B cell (primary cell): Measurements from ENCODE around the gene BLOC1S3. TPM values are rescaled to one million over a fixed set of nuclear protein-coding genes. Genes with fewer than 3 reads are reported as not detected.

Experiments used
- ATAC-seq: fragments of 200-7000 bp; cut with Tn5 transposase; one replicate; pipeline ENCODE4 v1.10.0; 2021; ENCODE audit warnings: low read depth, mild to moderate bottlenecking, moderate number of reproducible peaks, moderate library complexity
- CTCF ChIA-PET: fragments of 350-600 bp; sonication (Branson Sonifier 250); formaldehyde crosslinking; loops from one replicate; lab custom pipeline; 2021; ENCODE audit warnings: antibody characterized with exemption, inconsistent platforms; lab: Charles Lee
- POLR2A ChIA-PET: fragments of 350-600 bp; sonication (Branson Sonifier 250); formaldehyde crosslinking; loops from one replicate; lab custom pipeline; 2021; ENCODE audit warnings: antibody characterized with exemption; lab: Charles Lee
- DNase-seq: peaks from one replicate; pipeline ENCODE4 v3.0.0; 2013
- H2AFZ ChIP-seq: 2 replicates; pipeline ENCODE4 v1.6.1; 2012; ENCODE audit warnings: mild to moderate bottlenecking, low read depth, low read length; ENCODE audit not compliant: insufficient read depth, poor library complexity, severe bottlenecking
- H3K27ac ChIP-seq, 2 donors: 1 replicate in 1 of 2; 2 replicates in 1 of 2; pipeline ENCODE4 v1.5.1; 2012 to 2013; ENCODE audit warnings: low read length in 2 of 2, mild to moderate bottlenecking in 2 of 2, moderate library complexity in 1 of 2
- H3K27me3 ChIP-seq, 4 experiments: fragments of 200-600 bp in 1 of 4; sonication (generic) in 1 of 4; replicated peaks in 1 of 4; 1 replicate in 2 of 4; 2 replicates in 2 of 4; pipeline versions ENCODE4 v1.6.1 to v1.7.0; 2013 to 2016; ENCODE audit warnings: low read length in 3 of 4, mild to moderate bottlenecking in 2 of 4, mixed read lengths in 1 of 4, moderate library complexity in 1 of 4; ENCODE audit not compliant: insufficient read depth in 4 of 4, control insufficient read depth in 3 of 4; ENCODE audit errors: control extremely low read depth in 1 of 4
- H3K36me3 ChIP-seq, 2 experiments: replicated peaks in 1 of 2; 1 replicate in 1 of 2; 2 replicates in 1 of 2; pipeline versions ENCODE4 v1.6.1 to v1.7.1; 2013; ENCODE audit warnings: low read length in 1 of 2; ENCODE audit not compliant: insufficient read depth in 2 of 2, control insufficient read depth in 1 of 2; ENCODE audit errors: control extremely low read depth in 1 of 2, extremely low read depth in 1 of 2
- H3K4me1 ChIP-seq, 2 donors: fragments of 200-600 bp in 1 of 2; sonication (generic) in 1 of 2; 1 replicate in 1 of 2; 2 replicates in 1 of 2; pipeline versions ENCODE4 v1.5.1 to v1.6.1; 2013 to 2017; ENCODE audit warnings: low read length in 2 of 2; ENCODE audit not compliant: control insufficient read depth in 2 of 2, insufficient read depth in 2 of 2
- H3K4me2 ChIP-seq: replicated peaks from 2 replicates; pipeline ENCODE3; 2012; ENCODE audit warnings: mild to moderate bottlenecking, low read depth, low read length; ENCODE audit not compliant: poor library complexity, severe bottlenecking
- H3K4me3 ChIP-seq, 5 experiments: fragments of 200-600 bp in 1 of 5; sonication (generic) in 1 of 5; 1 replicate in 3 of 5; 2 replicates in 2 of 5; pipeline versions ENCODE4 v1.5.1 to v1.7.0; 2011 to 2016; ENCODE audit warnings: low read length in 4 of 5, mild to moderate bottlenecking in 4 of 5, low read depth in 2 of 5, control low read depth in 1 of 5, moderate library complexity in 1 of 5; ENCODE audit not compliant: insufficient read depth in 1 of 5; ENCODE audit errors: control extremely low read depth in 1 of 5, extremely low read depth in 1 of 5
- H3K79me2 ChIP-seq: fragments of 200-600 bp; sonication (generic); one replicate; pipeline ENCODE4 v1.6.0; 2016; ENCODE audit warnings: low read length; ENCODE audit not compliant: control insufficient read depth, insufficient read depth
- H3K9ac ChIP-seq: fragments of 200-600 bp; sonication (generic); 2 replicates; pipeline ENCODE4 v1.6.1; 2017; ENCODE audit warnings: mild to moderate bottlenecking, low read length, moderate library complexity
- H3K9me3 ChIP-seq, 3 donors: one replicate each; pipeline versions ENCODE4 v1.6.1 to v1.7.1; 2013; ENCODE audit warnings: low read length in 2 of 3; ENCODE audit not compliant: control insufficient read depth in 2 of 3, insufficient read depth in 1 of 3; ENCODE audit errors: control extremely low read depth in 1 of 3
- H4K20me1 ChIP-seq: 2 replicates; pipeline ENCODE4 v1.6.0; 2012; ENCODE audit warnings: mild to moderate bottlenecking, low read length; ENCODE audit not compliant: insufficient read depth, control insufficient read depth, poor library complexity, severe bottlenecking
- H3K27ac Mint-ChIP-seq: one replicate; pipeline ENCODE4 v1.8.0; 2021; ENCODE audit warnings: mixed read lengths
- H3K27me3 Mint-ChIP-seq: one replicate; pipeline ENCODE4 v1.8.0; 2021; ENCODE audit warnings: mixed read lengths
- H3K4me1 Mint-ChIP-seq: one replicate; pipeline ENCODE4 v1.8.0; 2021; ENCODE audit warnings: mixed read lengths
- H3K4me3 Mint-ChIP-seq: one replicate; pipeline ENCODE4 v1.8.0; 2021; ENCODE audit warnings: mixed read lengths
- H3K9me3 Mint-ChIP-seq: one replicate; pipeline ENCODE4 v1.8.0; 2022; ENCODE audit warnings: mixed read lengths; ENCODE audit not compliant: insufficient read depth
- EZH2 ChIP-seq: IDR thresholded peaks from 2 replicates; pipeline ENCODE4 v1.6.1; 2012; ENCODE audit warnings: borderline replicate concordance, low read depth, mild to moderate bottlenecking, moderate library complexity, low read length; ENCODE audit not compliant: insufficient read depth, poor library complexity, severe bottlenecking
- WGBS: methylation state at CpG from one replicate; pipeline ENCODE4 v1.1.5; 2013; ENCODE audit warnings: missing lambda C conversion rate; ENCODE audit not compliant: insufficient coverage; 5-methylcytosine and 5-hydroxymethylcytosine counted together
- intact Hi-C: fragments of 100-400 bp; cut with micrococcal nuclease; formaldehyde crosslinking; loops from one replicate; pipeline ENCODE4 v1.10.0; 2022
- polyA plus RNA-seq: library from polyadenylated mRNA; depleted of rRNA; stranded (reverse); fragments of >200 nt; gene quantifications from 2 replicates; pipeline ENCODE4 v1.2.3, GENCODE V29; 2012
- total RNA-seq, 2 donors: library from RNA; stranded (reverse); fragments of 120-200 nt in 1 of 2; gene quantifications; 1 replicate in 1 of 2; 2 replicates in 1 of 2; pipeline versions ENCODE4 v1.2.3 to v1.2.4, GENCODE V29; 2013 to 2022
- TF ChIP-seq, protein P1 (sequence below): fragments of 200-600 bp; IDR thresholded peaks from one replicate; pipeline ENCODE4 v1.8.0; 2022; ENCODE audit warnings: antibody characterized with exemption, mild to moderate bottlenecking

BLOC1S3 gene
- total and polyA plus RNA-seq, 2 donors (not counting 1 experiment from before 2014, with no cell fraction given): 7.2 to 21.1 TPM

DNA sequence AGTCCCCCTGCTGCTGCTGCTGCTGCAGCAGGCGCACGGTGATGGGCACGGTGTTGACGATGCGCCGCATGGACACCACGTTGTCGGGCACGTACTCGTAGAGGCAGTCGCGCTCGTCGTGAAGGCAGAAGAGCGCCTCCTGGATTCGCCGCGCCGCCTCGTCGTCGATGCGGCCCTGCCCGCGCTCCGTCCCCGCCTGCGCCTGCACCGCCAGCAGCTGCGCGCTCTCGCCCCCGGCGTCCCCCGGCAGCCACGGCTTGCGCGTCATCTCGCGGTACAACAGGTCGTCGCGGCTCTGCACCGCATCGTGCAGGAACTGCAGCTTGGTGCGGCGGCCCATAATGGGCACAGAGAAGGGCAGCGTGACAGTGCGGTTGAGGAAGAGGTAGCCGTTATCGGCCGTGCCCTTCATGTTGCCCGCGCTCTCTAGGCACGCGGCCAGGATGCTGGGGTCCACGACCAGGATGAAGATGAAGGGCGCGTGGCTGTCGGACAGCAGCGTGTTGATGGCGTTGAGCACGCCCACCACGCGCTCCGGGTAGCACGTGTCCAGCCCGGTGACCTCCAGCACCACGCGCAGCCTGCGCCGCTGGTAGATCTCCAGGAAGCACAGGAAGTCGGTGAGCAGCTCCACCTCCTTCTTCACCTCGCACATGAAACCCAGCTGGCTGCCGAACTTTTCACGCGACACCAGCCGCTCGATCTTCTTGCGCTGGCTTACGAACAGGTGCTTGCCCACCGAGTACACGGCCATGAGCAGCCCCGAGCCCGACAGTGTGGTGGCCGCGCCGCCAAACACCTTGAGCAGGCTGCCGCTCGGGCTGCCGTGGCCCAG is 25.9 kb upstream of the BLOC1S3 start:
- 5% methylated on average over 91 of the region's 91 CpGs for WGBS

More for the DNA sequence above, 25.9 kb upstream of the BLOC1S3 start:
- ATAC-seq: peak; percentile 64
- H3K27ac Mint-ChIP-seq: peak overlapping the region; percentile 70
- Histone ChIP-seq H3K27ac (no peak overlapping the region), H4K20me1 (no peaks in the 10 kb centered on the region), H3K79me2 (no peaks in the 10 kb centered on the region), H3K27me3 (peaks cover 0 to 42% (median 12%) of the 10 kb centered on the region in 4 experiments), H3K36me3 (no peaks in the 10 kb centered on the region), H3K4me1 (peaks cover 22 to 29% of the 10 kb centered on the region in 2 donors), H3K9ac (peak overlapping the region; percentile 55), H3K4me2 (peak overlapping the region; percentile 94), H3K4me3 (peak overlapping the region in 4 of 5 experiments; percentile 38 to 51 (median 48)), H2AFZ (peak overlapping the region; percentile 82), H3K9me3 (peaks cover 0 to 22% (median 0%) of the 10 kb centered on the region in 3 donors)
- peak; percentile 70 for DNase-seq
- ChIA-PET POLR2A (no interaction called here), CTCF (interaction anchor here (1.0 to 1.5 kb wide), 2 partner anchors 11 to 96 kb away, joined by 3 to 4 read pairs; no protein-coding TSS in a partner anchor)
- no peak for TF ChIP-seq EZH2
- TF ChIP-seq, protein P1, sequence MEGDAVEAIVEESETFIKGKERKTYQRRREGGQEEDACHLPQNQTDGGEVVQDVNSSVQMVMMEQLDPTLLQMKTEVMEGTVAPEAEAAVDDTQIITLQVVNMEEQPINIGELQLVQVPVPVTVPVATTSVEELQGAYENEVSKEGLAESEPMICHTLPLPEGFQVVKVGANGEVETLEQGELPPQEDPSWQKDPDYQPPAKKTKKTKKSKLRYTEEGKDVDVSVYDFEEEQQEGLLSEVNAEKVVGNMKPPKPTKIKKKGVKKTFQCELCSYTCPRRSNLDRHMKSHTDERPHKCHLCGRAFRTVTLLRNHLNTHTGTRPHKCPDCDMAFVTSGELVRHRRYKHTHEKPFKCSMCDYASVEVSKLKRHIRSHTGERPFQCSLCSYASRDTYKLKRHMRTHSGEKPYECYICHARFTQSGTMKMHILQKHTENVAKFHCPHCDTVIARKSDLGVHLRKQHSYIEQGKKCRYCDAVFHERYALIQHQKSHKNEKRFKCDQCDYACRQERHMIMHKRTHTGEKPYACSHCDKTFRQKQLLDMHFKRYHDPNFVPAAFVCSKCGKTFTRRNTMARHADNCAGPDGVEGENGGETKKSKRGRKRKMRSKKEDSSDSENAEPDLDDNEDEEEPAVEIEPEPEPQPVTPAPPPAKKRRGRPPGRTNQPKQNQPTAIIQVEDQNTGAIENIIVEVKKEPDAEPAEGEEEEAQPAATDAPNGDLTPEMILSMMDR: no peak
- peaks cover 27% of the 10 kb centered on the region for H3K27me3 Mint-ChIP-seq
- peaks cover 18% of the 10 kb centered on the region for H3K4me1 Mint-ChIP-seq
- no peaks in the 10 kb centered on the region for H3K9me3 Mint-ChIP-seq
- intact Hi-C loops: loop anchor here (2.0 kb wide), 1 partner anchor 16 kb away; no protein-coding TSS in a partner anchor
- peak overlapping the region; percentile 90 for H3K4me3 Mint-ChIP-seq
